ENCODE results near the gene PBX4. TPM values are rescaled to one million over a fixed set of nuclear protein-coding genes. Genes with fewer than 3 reads are reported as not detected.

Gene PBX4
- total and polyA plus RNA-seq, 10 of the 15 experiments (the other 5 are each of a cell fraction or from before 2014, with no cell fraction given): 0.18 to 17.3 (median 4.2) TPM

DNA sequence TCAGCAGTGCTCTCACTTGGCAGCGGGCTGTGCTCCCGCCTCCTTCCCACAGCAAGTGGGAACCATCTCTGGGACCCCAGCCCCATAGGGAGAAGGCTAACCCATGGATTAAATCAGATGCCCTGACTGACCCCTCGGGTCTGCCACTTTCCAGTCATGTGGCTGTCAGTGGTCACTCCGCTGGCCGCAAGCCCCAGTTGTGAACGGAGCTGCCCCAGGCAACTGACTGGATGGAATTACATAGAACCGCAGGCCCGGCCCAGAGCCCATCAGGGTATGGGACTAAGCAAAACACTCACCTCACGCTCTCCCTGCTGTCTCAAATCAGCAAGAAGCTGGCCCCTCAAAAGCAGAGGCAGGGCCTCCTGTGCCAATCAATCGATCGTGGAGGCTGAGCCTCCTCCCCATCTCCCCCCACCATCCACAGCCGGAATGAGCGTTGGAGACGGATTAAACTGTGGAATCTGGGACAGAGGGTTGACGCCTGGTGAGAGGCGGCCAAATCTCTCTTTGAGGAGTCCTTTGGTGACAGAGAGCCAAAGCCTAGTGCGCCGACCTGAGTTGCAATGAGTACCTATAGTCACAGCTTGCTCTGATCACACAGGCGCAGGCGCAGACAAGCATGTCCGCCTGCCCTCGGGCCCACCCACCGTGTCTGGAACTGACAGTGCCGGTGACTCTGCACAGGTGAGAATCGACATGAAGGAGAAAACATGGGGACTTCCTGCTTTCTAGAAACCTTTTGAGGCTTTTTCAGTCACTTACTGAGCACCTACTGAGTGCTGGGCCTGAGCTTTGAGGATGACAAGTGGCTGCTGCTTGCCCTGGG is 38.7 kb downstream of the PBX4 start:
- Histone ChIP-seq H4K20me1 (ENCODE audit: control insufficient read depth, insufficient read depth) (no peaks in the 10 kb centered on the region), H3K79me2 (ENCODE audit: control insufficient read depth, insufficient read depth, low read length) (no peaks in the 10 kb centered on the region), H3K36me3 (ENCODE audit: control insufficient read depth in 2 of 2, insufficient read depth in 2 of 2, low read length in 1 of 2) (no peaks in the 10 kb centered on the region; a peak in 1 of 4 replicates), H3K4me2 (ENCODE audit: control insufficient read depth, insufficient read depth) (no peak overlapping the region), H3K27ac (ENCODE audit: control insufficient read depth, insufficient read depth) (no peak overlapping the region), H3K9ac (ENCODE audit: control insufficient read depth, insufficient read depth, low read length) (no peak overlapping the region), H3K4me1 (ENCODE audit: control insufficient read depth, insufficient read depth, low read length) (no peaks in the 10 kb centered on the region), H3K4me3 (no peak overlapping the region), H2AFZ (ENCODE audit: control insufficient read depth, low read depth, low read length) (no peak overlapping the region), H3K9me3 (replicated peaks; ENCODE audit: control insufficient read depth, insufficient read depth, low read length) (no peaks in the 10 kb centered on the region), H3K27me3 (replicated peaks in 1 of 2; ENCODE audit: control insufficient read depth in 2 of 2, insufficient read depth in 2 of 2, low read length in 1 of 2) (no peaks in the 10 kb centered on the region)
- ATAC-seq: no peak
- 88% methylated on average over 25 of the region's 25 CpGs for WGBS (ENCODE audit: insufficient coverage, insufficient replicate concordance, low lambda C conversion rate, missing lambda C conversion rate)
- intact Hi-C loops (cut with micrococcal nuclease; ENCODE audit: unreplicated experiment) (no loop called here), in situ Hi-C loops (cut with MboI) (no loop called here)
- ChIA-PET POLR2A (no interaction called here), SMC1A (ENCODE audit: uncharacterized antibody, unreplicated experiment) (interaction anchor here (0.9 kb wide), 1 partner anchor 12 kb away, joined by 3 read pairs; no protein-coding TSS in a partner anchor), RAD21 (ENCODE audit: unreplicated experiment) (no interaction called here), CTCF (interaction anchor here (0.8 to 2.2 kb wide), 4 partner anchors 11 to 47 kb away, joined by 3 to 10 read pairs (median 4); no protein-coding TSS in a partner anchor)
- no peak for FAIRE-seq
- BruUV-seq (replicated peaks): no TSS peak
- no peak for TF ChIP-seq RELB (IDR thresholded peaks at IDR 0.05; ENCODE audit: low read depth)
- no peak for TF ChIP-seq BMI1 (IDR thresholded peaks at IDR 0.05; ENCODE audit: borderline replicate concordance)
- no peak for TF ChIP-seq NR2F1 (conservative IDR thresholded peaks at IDR 0.05)
- TF ChIP-seq MXI1 (IDR thresholded peaks at IDR 0.05; ENCODE audit: low read depth, low read length): no peak
- no peak for TF ChIP-seq FOXM1 (IDR thresholded peaks at IDR 0.05; ENCODE audit: low read depth, low read length)
- no peak for TF ChIP-seq CREM (IDR thresholded peaks at IDR 0.05; ENCODE audit: low read depth)
- no peak for TF ChIP-seq ZNF274 (IDR thresholded peaks at IDR 0.05; ENCODE audit: insufficient read depth, insufficient read length)
- no peak for TF ChIP-seq BACH1 (IDR thresholded peaks at IDR 0.05; ENCODE audit: borderline replicate concordance)
- TF ChIP-seq BCL11A (IDR thresholded peaks at IDR 0.05; ENCODE audit: low read depth, low read length): no peak
- no peak for TF ChIP-seq PKNOX1 (IDR thresholded peaks at IDR 0.05)
- TF ChIP-seq SRF (IDR thresholded peaks at IDR 0.05; ENCODE audit: low read depth in 2 of 2, low read length in 2 of 2): no peak
- no peak for TF ChIP-seq SREBF2 (IDR thresholded peaks at IDR 0.05; ENCODE audit: low read length)
- no peak for TF ChIP-seq RAD21 (IDR thresholded peaks at IDR 0.05; ENCODE audit: insufficient read depth, low read depth, low read length)
- TF ChIP-seq ETV6 (conservative IDR thresholded peaks at IDR 0.05 in 1 of 2, IDR thresholded peaks at IDR 0.05 in 1 of 2; ENCODE audit: borderline replicate concordance in 1 of 2, low read depth in 1 of 2): no peak
- TF ChIP-seq NFXL1 (IDR thresholded peaks at IDR 0.05; ENCODE audit: borderline replicate concordance): no peak
- no peak for TF ChIP-seq ZSCAN29 (IDR thresholded peaks at IDR 0.05)
- TF ChIP-seq, protein P1, sequence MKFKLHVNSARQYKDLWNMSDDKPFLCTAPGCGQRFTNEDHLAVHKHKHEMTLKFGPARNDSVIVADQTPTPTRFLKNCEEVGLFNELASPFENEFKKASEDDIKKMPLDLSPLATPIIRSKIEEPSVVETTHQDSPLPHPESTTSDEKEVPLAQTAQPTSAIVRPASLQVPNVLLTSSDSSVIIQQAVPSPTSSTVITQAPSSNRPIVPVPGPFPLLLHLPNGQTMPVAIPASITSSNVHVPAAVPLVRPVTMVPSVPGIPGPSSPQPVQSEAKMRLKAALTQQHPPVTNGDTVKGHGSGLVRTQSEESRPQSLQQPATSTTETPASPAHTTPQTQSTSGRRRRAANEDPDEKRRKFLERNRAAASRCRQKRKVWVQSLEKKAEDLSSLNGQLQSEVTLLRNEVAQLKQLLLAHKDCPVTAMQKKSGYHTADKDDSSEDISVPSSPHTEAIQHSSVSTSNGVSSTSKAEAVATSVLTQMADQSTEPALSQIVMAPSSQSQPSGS (IDR thresholded peaks at IDR 0.05; ENCODE audit: low read length): no peak
- no peak for DNase-seq (ENCODE audit: low read depth, low spot score)
